HepG2 (cell line): ENCODE measurements around the gene KIAA2012. TPM values are rescaled to one million over a fixed set of nuclear protein-coding genes. Genes with fewer than 3 reads are reported as not detected.

Source experiments
- MIER3 ChIP-seq: IDR thresholded peaks from 2 replicates; pipeline ENCODE4 v1.6.1; 2016; ENCODE audit warnings: missing compliant biosample characterization, borderline replicate concordance
- polyA plus RNA-seq, 8 experiments: library from polyadenylated mRNA; depleted of rRNA in 3 of 8; stranded (reverse) in 7 of 8; unstranded in 1 of 8; fragments of >200 nt; fragmentation: Illumina TruSeq in 4 of 8; extraction: Trizol in 4 of 8; gene quantifications; 2 replicates each; pipeline versions ENCODE4 v1.2.1 to v1.2.3, GENCODE V29; 2011 to 2016; ENCODE audit warnings: low read depth in 4 of 8, missing spikeins in 1 of 8, mixed read lengths in 1 of 8; ENCODE audit not compliant: insufficient read depth in 1 of 8
- total RNA-seq, 5 experiments: library from RNA; depleted of rRNA; stranded (reverse); fragments of >200 nt; fragmentation: Illumina TruSeq; extraction: Trizol; gene quantifications; 2 replicates each; pipeline ENCODE4 v1.2.3, GENCODE V29; 2016; ENCODE audit warnings: low read depth in 1 of 5
- TF ChIP-seq, protein P1 (sequence below), 2 experiments: fragments of 450-650 bp in 1 of 2; sonication (generic) in 1 of 2; formaldehyde crosslinking in 1 of 2; IDR thresholded peaks; 2 replicates each; pipeline versions ENCODE4 v1.6.1 to v1.8.0; 2016 to 2022; ENCODE audit warnings: antibody characterized with exemption in 1 of 2, mild to moderate bottlenecking in 1 of 2, missing genetic modification reagents in 1 of 2

Gene KIAA2012
- total and polyA plus RNA-seq, 2 of the 13 experiments (the other 11 are each of a cell fraction or from before 2014, with no cell fraction given) = not detected

DNA sequence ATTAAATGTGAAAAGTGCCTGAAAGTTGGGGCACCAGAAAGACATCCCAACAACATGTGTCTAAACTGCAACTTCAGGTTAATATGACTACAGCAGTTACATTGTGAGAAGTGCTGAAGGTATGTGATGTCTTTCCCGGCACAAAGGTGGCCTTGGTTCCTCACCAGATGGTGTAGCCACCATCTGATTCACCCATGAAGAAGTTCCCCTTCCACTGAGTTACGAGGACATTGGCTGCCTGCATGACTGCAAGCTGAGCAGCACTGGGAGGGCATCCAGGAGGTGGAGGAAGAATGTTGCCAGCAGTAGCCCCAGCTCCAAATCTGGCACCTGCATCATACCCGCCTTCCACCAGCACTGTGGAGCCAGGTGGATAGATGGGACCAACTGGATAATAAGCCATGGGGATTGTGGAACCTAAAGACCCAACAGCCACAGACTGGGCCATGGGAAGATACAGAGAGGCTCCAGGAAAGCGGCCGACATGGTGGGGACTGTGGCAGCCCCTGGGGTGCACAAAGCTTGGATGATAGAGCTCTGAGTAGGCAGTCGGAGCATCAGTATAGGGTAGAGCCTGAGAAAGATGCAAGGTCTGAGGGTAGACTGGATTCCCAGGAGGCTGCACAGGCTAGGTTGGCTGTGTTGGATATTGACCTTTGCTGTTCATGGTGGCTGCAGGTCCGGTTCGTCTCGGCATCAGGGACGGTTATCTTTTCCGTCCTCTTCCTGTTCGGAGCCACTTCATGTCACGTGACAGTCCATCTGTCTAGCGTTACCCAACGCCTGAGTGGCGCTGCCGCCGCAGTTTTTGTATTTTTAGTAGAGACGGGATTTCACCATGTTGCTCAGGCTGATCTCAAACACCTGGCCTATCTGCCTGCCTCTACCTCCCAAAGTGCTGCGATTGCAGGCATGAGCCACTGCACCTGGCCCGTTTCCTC is 128.4 kb downstream of the KIAA2012 start (continued):
- TF ChIP-seq, protein P1, sequence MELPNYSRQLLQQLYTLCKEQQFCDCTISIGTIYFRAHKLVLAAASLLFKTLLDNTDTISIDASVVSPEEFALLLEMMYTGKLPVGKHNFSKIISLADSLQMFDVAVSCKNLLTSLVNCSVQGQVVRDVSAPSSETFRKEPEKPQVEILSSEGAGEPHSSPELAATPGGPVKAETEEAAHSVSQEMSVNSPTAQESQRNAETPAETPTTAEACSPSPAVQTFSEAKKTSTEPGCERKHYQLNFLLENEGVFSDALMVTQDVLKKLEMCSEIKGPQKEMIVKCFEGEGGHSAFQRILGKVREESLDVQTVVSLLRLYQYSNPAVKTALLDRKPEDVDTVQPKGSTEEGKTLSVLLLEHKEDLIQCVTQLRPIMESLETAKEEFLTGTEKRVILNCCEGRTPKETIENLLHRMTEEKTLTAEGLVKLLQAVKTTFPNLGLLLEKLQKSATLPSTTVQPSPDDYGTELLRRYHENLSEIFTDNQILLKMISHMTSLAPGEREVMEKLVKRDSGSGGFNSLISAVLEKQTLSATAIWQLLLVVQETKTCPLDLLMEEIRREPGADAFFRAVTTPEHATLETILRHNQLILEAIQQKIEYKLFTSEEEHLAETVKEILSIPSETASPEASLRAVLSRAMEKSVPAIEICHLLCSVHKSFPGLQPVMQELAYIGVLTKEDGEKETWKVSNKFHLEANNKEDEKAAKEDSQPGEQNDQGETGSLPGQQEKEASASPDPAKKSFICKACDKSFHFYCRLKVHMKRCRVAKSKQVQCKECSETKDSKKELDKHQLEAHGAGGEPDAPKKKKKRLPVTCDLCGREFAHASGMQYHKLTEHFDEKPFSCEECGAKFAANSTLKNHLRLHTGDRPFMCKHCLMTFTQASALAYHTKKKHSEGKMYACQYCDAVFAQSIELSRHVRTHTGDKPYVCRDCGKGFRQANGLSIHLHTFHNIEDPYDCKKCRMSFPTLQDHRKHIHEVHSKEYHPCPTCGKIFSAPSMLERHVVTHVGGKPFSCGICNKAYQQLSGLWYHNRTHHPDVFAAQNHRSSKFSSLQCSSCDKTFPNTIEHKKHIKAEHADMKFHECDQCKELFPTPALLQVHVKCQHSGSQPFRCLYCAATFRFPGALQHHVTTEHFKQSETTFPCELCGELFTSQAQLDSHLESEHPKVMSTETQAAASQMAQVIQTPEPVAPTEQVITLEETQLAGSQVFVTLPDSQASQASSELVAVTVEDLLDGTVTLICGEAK (IDR thresholded peaks at IDR 0.05) = no peak
- TF ChIP-seq, protein P1 (CRISPR knock-in tag; IDR thresholded peaks at IDR 0.05) = no peak
- TF ChIP-seq MIER3 (CRISPR knock-in tag) = no peak
- TF ChIP-seq, all 625 proteins: peak for 0
